ENCODE measurements around the gene ALDH1B1.

The ALDH1B1 gene

GRCh38 chr9:38440516-38440915 lies 48.0 kb downstream of the ALDH1B1 start:
- DNase-seq (ENCODE audit: low spot score), result no peak

- DNase-seq (ENCODE audit: low spot score), result no peak
These were observed 49.0 kb downstream of the ALDH1B1 start for GRCh38 chr9:38441347-38442085.

- no peak for DNase-seq (ENCODE audit: low spot score)
These were observed 50.1 kb downstream of the ALDH1B1 start for GRCh38 chr9:38442473-38443096.

- DNase-seq (ENCODE audit: low spot score), result no peak
These were observed 50.7 kb downstream of the ALDH1B1 start for GRCh38 chr9:38443181-38443580.

- DNase-seq (ENCODE audit: low spot score), result no peak
These were observed 51.1 kb downstream of the ALDH1B1 start for GRCh38 chr9:38443597-38443996.

- DNase-seq (ENCODE audit: low spot score), result no peak
These were observed 52.9 kb downstream of the ALDH1B1 start for GRCh38 chr9:38445154-38446043.

GRCh38 chr9:38447703-38448102 lies 55.2 kb downstream of the ALDH1B1 start:
- no peak for DNase-seq (ENCODE audit: low spot score)

Data from putamen (tissue), 1 donor.